GM18858 (cell line): ENCODE results near the gene CSMD2.

ENCODE experiments used
- ATAC-seq: cut with Tn5 transposase; IDR thresholded peaks from one replicate; pipeline ENCODE4 v1.9.1; 2021; ENCODE audit not compliant: unreplicated experiment

Gene CSMD2

GRCh38 chr1:33906156-33906555 is 258.9 kb downstream of the CSMD2 start:
- ATAC-seq: no peak

- no peak for ATAC-seq
Measured at GRCh38 chr1:33905241-33905640, 259.8 kb downstream of the CSMD2 start.

GRCh38 chr1:33903210-33903589 is 261.8 kb downstream of the CSMD2 start:
- peak; percentile 18 for ATAC-seq

DNA sequence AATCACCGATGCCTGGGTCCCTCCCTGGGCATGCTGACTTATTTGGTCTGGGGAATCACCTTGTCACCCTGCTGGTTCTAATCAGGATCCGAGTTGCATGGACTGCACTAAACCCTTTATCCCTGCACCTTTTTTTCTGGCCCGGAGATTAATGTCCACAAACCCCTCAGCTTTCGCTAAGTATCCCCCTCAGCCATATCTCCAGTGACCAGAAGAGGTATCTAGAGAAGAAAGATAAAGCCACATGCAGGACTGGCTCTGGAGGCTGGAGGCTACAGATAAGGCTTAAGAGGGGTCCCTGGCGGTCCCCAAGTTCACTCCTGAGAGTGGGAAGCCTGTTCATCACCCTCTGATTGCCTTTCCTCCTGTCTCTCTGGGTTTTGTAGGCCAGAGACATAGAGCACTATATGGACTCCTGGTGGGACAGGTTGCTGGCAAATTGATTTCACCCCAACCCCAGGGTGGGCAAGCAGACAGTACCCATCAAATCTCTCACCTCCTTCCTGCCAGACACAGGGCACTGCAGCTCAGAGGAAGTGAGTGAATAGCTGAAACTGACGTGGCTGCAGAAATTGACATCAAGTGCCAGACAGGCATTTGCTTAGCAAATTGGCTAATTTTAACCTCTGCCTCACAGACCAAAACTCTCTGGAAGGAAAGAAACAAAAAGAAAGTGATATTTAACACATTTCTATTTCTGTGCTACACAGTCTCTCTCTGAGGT is 262.4 kb downstream of the CSMD2 start:
- peak; percentile 81 for ATAC-seq

DNA sequence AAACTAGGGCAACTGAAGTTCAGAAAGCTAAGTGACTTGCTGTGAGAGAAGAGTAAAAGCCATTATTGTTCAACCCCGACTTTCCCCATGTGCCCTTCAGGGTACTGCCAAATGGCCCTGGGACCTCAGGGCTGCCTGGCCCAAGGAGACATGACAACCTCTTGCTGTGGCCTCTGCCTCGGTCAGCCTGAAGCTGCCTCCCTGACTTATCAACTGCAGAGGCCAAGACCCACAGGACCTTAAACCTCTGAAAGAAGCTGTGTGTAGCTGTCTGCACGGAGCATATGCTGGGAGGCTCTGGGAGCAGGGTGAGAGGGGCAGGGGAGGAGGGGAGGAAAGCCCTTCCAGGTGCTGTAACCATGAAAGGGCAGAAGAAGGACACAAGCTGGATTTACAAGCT is 265.3 kb downstream of the CSMD2 start:
- no peak for ATAC-seq

DNA sequence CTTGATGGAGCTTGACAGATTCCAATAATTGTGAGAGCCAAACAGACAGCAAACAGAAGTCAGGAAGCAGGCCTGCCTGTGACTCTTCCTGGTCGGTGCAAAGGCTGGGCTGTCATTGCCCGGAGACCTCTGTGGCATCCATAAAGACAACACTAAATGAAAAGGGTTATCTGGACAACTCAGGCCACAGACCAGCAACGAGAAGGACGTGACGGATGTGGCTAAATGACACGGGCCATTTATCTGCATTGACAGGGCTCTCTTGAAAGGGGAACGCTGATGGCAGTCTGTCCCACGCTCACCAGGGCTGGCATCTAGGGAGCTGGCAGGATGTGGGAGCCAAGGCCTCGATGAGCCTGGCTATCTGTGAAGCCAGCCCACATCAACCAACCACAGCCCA is 266.1 kb downstream of the CSMD2 start:
- ATAC-seq: no peak

- ATAC-seq: no peak
Measured at GRCh38 chr1:33898406-33898805, 266.6 kb downstream of the CSMD2 start.

DNA sequence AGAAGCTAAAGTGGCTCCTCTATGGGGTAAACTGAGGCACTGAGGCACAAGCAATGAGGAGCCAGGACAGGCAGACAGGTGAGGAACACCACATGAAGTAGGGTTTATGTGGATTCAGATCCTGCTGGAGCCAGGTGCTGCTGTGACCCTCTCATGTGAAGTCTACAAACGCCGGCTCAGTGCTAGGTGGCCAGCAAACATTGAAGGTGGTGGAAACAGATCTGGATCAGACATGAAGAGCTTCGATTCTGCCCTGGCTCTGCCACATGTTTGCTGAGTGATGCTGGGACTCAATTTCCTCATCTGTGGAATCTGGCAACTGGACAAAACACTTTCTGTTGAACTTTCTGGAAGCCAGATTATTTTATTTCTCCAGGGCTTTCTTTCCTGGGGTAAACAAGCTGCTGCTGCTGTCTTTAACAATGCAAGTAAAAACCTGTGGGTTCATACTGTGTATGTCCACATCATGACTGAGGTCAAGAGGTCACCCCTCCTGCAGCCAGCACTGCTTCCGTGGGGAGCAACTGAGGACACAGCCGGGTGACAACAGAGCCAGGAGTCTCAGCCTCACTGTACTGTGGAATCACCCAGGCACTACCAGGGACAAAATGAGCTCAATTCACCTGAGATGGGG is 267.8 kb downstream of the CSMD2 start:
- ATAC-seq: no peak

- no peak for ATAC-seq
Measured at GRCh38 chr1:33895976-33896375, 269.1 kb downstream of the CSMD2 start.

DNA sequence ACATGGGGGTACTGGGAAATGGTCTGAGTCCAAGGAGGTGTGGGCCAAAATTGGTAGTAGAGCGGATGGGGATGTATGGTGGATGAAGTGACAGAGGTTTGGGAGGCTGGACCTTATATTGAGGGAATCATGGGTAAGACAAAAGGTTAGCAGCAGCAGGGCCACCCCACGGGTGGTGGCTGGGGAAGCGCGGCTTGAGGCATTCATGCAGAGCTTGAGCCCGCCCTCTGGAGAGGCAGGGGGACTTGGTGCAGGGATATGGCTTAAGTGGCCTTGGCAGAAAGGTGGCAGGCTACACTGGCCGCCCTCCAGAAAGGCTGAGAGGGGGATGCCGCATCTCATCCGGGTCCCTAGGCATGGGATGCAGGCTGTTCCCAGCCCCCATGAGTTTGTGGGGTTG is 269.6 kb downstream of the CSMD2 start:
- ATAC-seq: no peak

- ATAC-seq: no peak
Measured at GRCh38 chr1:33893147-33893830, 271.7 kb downstream of the CSMD2 start.

GRCh38 chr1:33886496-33886895 is 278.5 kb downstream of the CSMD2 start:
- ATAC-seq: no peak

GRCh38 chr1:33880305-33880704 is 284.7 kb downstream of the CSMD2 start:
- no peak for ATAC-seq

- ATAC-seq: no peak
Measured at GRCh38 chr1:33878392-33878791, 286.6 kb downstream of the CSMD2 start.

DNA sequence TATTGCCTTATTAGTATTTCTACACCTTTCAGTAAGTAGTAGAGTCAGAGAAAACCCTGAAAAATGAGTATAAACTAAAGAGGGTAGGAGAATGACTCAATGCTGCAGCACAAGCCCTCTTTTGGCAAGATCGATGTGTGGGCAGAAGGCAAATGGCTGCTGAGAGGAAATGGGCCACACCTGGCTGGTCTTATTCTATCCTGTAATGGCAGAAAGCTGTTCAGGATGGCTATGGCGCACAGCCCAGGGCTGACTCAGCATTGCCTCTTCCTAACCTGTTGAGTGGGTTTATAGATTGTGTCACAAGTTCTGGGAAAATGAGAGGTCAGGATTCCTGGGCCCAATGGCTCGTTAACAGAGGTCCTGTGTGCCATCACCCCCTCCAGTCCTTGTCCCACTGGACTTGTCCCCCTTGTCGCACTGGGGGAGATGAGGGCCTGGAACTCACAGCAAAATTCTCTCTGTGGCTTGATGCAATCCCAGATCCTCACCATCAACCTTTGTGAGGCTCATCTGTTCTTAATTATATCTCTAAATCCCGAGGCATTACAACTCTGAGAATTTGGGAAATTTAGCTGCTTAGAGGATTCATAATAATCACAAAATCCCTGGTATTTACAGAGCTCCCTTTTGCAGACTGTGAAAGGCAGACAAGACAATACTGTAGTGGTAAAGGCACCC is 287.9 kb downstream of the CSMD2 start:
- no peak for ATAC-seq

DNA sequence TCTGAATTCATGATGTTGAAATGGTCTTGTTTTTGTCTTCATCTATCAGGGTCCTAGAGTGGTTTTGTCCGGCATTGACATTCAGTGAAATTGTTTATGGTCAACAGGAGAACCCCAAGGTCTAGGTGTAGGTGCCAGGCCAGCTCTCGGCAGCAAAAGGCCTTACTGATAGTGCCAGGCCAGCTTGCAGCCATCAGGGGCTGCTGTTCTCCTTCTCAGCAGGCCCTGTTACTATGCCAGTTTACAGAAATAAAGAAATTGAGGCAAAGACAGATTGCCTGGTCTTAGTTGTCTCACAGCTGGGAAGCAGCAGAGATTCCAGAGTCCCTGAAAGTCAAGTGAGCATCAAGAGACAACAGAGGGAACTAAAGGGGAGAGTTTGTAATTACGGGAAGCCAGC is 289.2 kb downstream of the CSMD2 start:
- ATAC-seq: no peak

- no peak for ATAC-seq
Measured at GRCh38 chr1:33874636-33875035, 290.4 kb downstream of the CSMD2 start.

GRCh38 chr1:33872683-33873082 is 292.3 kb downstream of the CSMD2 start:
- ATAC-seq: no peak

DNA sequence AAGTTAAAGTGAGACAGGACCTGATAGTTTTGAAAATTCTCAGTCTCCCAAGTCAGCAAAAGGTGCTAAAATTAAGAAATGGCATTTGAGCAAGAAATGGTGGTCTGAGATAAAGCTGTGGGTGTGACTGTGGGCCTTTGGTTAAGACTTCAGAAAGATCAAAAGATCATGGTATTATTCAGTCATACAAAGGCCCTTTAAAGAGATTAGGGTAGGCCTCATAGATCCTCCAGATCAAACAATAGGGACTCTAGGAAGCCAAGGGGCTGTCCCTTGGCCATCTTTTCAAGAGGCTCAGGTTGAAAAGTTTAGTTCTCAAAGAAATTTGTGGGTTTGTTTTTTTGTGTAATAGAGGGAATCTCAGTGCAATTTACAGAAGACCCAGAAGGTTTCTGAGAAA is 292.8 kb downstream of the CSMD2 start:
- ATAC-seq: no peak

DNA sequence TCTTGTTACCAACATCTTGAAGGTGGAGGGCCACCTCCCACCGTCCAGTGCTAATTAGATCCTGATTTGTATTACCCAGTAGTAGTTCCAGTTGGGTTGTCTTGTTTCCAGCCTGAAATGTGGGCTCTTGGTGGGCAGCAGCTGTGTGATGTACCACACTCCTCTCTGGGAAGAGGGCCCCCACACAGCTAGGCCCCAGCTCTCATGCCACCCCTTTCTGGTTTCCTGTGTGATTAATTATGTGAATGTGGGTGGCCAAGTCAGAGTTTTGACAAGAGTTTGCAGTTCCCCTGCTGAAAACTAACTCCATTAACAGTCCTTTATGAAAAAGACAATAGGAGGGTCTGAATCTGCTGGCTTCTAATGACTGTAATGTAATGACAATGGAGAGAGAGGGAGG is 297.3 kb downstream of the CSMD2 start:
- ATAC-seq: no peak

DNA sequence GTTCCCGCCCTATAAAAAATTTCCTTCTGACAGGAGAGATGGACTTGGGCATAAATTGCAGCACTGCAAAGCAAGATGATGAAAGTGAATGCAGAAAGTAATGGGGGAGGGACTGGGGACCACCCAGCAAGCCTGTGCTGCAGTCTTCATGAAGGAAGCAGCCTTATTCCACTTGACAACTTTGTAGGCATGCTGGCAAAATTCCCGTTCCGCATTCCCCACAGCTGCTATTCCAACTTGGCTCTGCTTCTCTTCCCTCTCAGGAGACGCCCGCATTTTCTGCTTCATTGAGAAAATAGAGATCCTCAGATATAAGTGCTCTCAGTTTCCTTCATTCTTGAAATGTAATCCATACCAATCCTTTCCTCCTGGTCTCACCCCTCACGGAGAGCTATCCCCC is 298.7 kb downstream of the CSMD2 start:
- ATAC-seq: no peak
